ENCODE data around the gene ASB5.

Gene ASB5

DNA sequence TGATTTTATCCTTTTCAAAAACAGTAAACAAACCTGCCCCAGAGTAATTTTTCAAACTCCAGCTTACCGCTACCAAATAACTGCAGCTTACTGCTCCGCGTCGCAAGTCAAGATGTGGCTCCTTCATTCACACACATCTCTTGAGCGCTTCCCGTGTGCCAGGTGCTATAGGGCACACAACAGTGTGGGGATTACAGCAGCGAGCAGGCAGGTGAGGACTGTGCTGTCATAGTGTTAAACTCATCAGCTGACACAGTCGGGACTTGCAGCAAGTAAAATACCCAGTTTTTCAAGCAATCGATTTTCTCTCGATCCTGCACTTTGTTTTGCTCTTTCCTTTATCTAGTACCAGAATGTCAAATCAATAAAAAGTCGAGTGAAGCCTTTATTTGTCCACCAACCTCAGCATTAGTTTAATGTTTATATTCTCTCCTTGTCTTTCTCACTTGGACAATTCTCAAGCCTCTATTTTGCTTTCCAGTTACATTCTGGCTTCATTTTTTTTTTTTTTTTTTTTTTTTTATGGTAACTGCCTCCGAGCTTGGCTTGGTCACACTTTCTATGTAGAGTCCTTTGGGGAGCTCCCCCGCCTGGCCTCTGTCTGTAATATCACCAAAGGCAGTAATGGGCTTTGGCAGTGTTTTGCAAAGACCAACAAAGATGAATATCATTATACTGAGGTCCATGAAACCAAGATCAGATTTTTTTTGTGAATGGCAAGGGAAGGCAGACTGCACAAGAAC, 8.3 kb upstream of the ASB5 start:
- DNase-seq: no peak

DNA sequence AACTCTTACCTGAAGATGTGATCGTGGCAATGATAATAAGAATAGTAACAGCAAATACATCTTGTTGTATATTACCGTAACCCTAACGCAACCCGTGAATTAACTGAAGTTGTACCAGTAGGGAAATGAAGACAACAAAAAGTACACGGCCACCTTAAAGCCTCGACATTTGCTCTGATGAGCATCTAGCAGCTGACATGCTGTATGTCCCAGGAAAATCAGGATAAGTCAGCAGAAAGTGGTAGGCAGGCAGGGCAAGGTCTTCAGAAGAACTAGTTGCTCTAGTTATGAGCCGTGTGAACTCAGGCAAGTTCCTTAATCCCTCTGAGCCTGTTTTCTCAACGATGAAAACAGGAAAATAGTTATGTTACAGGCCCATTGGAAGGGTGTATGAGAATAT, 7.7 kb upstream of the ASB5 start:
- DNase-seq: no peak

DNA sequence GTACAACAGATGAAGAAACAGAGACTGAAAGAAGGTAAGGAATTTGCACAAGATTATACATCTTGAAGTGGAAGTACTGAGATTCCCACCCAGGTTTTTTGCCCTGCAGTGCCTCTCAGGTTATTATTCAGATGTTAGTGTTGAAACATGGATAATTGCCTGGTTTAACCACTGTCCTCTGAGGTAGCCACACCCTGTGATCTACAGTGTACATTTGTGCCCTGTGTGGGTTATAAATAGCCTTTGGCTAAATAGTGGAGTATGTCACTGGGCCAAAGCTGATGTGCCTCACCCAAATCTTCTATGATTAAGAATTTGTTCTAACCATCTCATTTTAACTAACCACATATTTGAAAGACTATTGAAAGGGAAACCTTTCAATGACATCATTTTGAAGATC, 5.4 kb upstream of the ASB5 start:
- no peak for DNase-seq

DNA sequence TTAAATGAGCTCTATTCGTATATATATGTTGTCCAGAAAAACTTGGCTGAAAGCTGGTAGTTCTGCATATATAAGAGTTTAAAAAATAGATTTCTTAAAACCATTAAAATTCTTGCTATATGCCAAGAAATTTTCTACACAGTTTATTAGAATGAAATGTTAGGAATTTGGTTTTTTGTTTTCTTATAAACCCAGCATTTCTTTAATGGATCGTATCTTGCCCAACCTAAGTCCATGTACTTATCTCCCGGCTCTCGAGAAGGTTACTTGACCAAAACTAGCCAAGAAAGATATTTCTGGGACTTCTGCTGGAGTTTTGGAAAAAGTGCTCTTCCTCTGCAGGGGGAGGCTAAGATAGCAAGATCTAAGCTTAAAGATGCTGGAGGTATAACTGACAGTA, 4.7 kb upstream of the ASB5 start:
- DNase-seq: no peak

DNA sequence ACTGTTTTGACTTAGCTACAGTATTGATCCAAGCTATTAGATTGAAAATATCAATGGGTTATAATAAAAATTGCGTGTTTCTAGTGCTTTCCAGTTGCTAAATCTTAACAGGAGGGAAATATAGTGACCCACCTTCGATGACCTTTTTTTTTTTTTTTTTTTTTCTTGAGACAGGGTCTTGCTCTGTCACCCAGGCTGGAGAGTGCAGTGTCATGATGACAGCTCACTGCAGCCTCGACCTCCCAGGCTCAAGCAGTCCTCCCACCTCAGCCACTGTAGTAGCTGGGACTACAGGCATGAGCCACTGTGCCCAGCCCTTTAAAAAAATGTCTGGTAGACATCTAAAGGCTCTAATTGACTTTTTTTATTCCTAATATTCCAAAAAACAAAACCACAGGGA, 3.8 kb upstream of the ASB5 start:
- DNase-seq: no peak

DNA sequence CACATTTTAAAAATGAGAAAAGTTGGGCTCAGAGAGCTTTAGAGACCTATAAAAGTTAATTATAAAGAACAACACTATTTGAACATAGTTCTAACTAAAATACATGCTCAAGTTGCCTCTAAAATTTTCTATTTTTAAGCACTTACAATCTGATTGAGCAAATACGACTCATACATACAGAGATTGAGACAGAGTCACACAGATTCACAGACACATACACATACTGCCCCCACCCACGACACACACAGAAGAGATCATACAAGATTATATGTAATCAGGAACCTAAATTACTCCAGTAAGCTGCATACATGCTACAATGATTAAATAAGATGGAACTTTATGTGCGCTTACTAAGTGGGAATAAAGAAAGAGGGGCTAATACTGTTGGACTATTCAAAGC, 2.7 kb upstream of the ASB5 start:
- no peak for DNase-seq

DNA sequence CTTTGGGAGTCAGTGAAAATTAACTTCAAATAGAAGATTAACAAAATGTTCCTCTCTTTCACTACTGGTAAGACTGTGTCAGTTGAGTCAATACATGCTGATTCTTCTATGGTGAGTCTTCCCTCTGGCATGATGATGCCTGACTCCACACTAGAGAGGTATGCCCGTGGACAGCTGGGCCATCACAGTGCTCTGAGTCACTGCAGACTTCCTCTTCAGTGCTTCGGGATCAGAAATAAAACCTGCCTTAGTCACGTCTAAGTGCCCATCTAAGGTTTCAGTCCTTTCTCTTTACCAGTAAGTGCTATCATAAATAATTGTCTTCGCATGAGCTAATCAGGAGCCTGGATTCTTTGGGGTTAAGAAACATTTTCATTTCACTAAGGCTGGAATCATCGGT, 1.6 kb upstream of the ASB5 start:
- DNase-seq: no peak

DNA sequence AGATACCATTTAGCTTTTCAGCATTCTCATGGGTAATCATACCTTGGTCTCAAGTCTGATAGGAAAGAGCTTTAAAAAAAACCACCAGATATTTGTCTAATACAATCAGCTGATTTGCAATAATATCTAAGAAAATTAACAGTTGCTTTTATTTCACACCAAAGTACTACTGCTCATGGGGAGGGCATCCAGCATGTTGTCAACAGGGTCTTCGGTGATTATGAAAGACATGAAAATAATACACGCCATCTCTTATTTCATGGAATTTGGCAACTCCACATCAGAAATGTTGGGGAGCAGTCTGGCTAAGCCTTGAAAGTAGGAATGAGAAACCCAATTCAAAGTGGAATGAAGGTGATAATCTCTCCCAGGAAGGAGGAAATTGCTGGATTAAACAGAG, 3.0 kb downstream of the ASB5 start:
- no peak for DNase-seq

DNA sequence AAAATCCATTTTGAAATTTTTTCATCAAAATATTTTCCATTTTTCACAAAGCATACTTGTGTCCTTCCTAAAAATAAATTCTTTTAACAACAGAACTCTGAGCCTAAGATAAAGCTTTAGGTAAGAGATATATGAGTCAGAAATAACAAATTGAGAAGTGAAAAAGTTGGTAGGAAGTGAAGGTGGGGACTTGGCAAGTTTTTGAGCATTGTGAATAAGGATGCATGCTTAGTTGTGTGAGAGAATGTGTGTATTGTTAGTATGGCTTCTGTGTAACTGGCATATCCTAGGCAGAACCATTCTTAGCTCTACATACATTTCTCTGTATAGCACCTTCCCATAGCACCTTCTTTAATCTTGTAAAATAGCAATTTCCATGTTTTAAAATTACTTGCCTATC, 6.8 kb downstream of the ASB5 start:
- DNase-seq: no peak

DNA sequence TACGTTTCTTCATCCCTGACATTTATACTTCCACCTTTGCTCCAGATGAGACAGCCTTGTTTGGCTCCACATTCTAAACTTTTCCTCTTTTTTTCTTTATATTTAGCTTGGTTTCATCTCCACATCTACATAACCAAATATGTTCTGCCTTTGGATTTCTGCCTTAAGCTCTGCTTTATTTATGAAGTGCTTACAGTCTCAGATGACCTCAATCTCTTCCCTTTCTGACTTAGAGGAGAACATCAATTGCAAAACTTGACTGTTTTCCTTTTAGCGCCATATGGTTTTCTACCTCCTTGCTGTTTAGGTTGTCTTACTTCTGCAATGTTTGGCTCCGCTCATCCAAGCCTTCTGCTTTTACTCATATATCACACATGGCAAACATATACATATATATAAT, 7.5 kb downstream of the ASB5 start:
- no peak for DNase-seq

DNA sequence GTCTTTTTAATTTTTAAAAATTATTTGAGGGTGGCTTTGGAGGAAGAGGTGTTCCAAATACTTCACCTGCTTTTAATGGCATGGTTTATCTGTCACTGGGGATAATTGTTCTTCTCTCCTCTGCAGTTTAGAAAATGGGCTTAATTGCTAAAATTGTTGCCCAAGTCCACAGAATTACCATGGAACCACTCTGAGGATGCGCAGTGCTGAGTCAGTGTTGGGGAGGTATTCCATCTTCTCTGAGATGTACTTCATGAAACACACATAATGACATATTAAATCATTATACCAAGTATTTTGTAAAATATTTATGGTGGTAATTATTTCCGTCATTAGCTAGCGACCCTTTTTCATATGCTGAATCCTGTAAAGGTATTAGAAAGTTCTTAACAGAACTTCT, 8.0 kb downstream of the ASB5 start:
- no peak for DNase-seq

DNA sequence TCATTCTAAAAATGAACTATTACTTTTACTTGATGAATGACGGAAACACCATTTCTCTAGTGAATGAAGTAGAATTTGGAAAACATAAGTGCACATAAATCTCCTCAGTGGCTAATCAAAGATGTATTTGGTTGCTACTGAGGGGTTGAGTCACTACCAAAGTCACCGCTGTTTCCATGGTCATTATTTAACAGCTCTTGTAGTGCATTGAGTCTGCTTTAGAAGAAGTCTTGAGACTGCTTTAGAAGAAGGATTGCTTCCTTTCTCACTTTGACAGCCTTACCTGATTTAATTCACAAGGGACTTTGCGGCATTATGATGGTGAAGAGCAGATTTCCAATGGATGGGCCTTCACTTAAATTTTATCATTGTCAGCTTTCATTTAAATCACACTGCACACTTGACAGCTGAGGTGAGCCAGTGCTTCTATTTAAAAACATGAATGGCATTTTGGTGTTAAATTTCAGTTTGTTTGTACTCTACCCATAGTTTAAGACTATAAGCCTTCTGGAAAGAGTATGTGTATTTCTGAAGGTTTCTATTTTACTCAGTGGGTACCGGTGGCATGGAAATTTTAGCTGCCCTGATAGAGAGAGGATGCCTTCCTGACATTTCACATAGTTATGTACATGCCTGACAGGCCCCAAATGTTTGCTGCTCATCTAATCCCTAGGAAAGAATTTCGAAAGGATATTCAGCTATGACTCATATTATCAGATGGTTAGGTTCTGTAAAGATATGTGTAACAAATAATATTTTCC, 9.5 kb downstream of the ASB5 start:
- DNase-seq: no peak

DNA sequence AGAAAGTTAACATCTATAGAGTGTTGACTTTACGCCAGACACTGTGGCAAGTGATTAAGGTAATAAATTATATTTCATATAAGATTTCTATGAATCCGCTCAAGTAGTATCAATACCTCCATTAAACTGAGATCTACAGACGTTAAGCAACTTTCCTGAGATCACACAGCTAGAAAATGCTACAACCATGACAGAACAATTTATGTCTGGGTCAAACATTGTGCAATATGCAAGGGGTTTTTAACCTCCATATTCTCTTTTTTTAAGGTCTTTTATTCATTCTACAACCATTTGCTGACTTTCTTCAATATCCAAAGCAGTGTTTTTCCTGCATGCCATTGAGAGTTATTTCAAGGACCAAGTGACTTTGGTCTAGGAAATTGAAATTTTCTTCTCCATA, 10.9 kb downstream of the ASB5 start:
- no peak for DNase-seq

DNA sequence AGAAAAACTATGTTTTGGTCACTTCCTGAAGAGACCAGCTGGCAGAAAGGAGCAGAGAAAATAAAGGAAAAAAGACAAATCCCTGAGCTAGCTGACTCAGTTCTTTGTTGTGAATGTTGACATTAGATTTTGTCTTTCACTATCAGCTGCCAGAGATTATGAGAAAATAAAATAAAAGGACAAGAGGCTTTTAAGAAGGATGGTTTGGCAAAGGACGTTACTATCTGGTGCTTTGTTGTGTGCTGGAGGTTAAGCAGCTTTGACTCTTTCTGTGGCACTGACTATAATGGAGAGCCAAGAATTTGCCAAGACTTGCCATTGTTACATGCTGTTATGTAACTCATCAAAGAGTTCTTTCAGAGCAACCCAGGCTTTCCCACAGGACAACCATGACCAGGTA, 12.1 kb downstream of the ASB5 start:
- DNase-seq: no peak

DNA sequence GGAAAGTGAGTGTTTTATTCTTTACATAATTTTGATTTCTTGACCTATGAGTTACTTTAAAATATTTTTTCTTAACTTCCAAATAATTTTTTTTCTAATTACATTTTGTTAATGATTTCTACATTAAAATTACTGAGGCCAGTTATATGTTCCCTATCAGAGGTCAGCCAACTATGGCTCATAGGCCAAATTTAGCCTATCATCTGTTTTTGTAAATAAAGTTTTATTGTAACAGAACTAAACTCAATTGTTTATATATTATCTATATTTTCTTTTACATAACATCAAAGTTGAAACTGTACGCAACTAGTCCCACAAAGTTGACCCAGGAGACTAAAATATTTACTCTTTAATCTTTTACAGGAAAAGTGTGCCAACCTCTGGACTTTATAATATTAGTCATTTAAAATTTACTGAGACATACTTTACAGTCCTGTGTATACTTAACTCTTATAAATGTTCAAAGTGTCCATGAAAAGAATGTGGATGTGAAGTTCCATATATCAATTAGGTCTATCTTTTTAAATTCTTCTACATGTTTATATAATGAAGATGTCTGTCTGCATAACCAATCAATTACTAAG, 26.2 kb downstream of the ASB5 start:
- DNase-seq: no peak

DNA sequence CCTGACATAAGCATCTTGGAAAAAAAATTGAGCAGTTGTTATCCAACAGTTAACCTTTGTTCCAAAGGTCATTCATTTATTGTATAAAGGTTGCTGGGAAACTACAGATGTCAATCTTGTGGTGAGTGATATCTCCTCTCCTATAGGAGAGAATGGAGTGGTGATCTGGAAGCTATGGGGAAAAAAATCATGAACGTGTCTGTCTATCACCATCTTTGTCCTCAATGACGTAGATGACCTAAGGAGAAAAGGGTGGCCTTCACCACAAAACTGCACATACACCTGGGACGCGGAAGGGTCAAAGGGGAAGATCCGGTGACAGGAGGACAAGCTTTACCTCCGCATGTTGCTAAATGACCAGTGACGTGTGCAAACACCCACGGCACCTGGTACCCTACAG, 27.3 kb downstream of the ASB5 start:
- DNase-seq: no peak

DNA sequence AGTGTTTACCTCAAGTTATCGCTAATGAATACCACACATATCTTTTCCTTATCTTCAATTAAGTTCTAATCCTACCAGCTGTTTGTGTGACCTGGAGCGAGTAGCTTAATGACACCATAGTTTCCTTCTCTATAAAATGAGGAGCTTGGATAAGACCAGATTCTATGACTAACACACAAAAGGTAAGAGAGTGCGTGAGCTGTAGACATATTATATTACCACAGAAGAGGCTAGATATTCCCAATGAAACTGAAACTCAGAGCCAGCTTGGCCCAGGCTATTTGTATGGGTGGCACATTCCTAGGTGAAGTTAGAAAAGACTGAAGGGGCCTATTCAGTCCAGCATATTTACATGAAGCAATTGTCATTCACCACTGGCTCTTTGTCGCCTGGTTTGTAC, 30.2 kb downstream of the ASB5 start:
- DNase-seq: no peak

DNA sequence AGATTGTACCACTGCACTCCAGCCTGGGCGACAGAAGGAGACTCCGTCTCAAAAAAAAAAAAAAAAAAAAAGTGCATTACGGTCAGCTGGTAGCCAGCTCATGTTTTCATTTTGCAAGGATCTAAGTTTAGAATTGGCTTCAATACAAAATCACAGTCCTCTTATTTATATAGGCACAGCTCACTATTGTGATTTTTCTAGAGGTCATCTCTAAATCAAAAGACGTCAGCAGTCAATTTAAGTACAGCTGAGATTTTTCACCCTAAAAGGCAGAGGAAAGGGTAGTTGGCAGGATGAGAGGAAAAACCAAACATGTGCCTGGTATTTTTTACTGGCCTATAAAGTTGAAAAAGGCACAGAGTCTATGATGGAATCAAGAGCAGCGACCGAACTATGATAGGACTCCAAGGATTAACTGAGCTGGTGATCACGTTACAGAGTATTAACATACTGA, 30.8 kb downstream of the ASB5 start:
- DNase-seq: no peak

DNA sequence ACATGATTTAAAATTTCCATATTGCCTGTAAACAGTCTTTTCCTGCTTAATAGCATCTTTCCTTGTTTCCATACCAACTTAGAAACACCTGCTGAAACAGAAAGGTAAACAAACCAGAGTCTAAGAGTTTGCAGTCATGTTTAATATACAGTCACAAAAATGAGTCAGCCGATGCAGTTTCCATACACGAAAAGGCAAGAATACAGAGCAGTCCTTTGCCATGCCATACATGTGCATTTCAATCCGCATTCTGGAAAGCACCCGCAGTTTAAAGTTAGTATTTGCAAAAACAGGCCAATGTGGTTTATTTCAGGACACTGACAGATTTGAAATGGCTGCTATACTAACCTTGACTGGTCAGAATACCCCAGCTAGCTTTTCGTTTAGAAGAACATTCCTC, 32.1 kb downstream of the ASB5 start:
- DNase-seq: no peak

DNA sequence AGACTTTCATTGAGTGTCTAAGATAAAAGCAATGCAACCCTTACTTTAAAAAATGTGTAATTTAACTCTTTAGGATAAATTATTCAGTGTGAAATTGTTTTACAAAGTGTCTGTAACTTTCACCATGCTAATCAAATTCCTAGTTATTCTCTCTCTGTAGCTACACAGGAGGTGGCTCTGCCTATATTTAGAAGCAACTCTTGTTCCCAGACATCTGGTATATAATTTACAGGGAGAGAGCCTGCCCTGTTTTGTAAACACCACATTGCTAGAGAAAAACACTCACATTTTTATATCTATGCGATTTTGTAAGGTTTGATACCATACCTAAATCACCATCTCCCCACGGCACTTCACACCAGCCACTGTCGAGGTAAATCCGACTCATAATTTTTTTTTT, 38.2 kb downstream of the ASB5 start:
- no peak for DNase-seq

DNA sequence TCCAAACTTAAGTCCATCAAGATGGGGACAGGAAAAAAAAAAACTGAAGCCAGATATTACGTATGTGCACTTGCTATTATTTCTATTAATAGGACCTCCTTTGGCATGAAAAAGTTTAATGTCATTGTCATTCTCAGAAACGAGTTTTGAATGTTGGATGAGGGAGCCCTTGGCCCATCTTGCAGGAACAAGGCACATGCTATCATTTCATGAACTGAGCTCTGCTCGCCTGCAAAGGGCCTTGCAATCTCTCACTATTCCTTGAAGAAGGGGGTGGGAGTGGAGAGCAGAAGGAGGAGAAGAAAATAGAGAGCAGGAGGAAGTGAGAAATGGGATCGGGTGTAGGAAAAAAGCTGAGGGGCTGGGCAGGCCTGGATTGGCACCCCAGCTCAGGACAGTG, 39.4 kb downstream of the ASB5 start:
- no peak for DNase-seq

DNA sequence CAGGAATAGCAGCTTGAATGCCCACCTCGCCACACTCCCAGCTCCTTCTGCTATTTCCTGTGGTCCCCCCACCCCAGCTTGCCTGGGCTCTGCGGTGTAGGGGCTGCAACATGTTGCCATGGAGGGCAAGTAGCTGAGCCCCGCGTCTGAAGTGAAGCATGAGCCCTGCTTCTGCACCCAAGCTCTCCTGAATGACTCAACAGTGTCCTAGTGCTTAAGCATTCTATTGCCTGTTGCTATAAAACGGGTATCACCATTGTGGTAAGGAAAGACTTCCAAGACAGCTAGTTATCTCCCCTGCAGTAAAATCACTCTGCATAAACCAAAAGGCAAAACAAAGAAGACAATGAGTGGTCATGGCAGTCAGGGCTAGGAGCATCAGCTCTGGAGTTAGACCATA, 42.3 kb downstream of the ASB5 start:
- no peak for DNase-seq

DNA sequence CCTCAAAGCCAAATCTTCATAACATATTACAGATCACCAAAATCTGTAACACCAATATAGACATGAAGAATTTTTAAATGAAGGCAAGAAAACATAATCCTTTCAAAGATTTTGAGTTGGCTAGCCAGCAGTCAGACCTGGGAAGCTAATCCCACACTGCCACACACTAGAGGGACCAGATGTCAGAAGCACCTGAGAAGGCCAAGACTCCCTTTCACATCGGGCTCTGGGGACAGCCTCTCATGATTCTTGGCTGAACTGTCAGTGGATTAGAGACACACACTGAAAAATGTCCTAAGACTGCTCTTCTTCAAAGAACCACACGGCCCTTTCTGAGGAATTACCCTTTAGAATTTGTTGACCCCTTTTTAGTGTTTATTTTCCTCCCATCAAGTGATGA, 45.5 kb downstream of the ASB5 start:
- no peak for DNase-seq

DNA sequence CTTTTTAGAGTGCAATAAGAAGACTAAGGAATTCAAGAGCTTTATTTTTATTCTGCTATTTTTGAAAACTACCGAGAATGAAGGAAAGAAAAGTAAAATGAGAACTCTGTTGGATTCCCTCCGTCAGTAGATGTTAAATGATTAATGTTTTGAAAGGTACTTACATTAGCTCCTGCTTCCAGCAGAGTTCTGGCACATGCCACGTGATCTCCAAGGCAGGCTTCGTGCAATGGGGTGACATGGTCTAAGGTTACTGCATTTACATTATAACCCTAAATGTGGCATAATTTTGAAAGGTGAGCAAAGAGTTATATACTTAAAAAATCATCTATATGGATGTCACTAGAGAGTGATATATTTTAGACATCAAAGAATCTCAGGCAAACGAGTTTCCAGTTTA, 46.9 kb downstream of the ASB5 start:
- no peak for DNase-seq

DNA sequence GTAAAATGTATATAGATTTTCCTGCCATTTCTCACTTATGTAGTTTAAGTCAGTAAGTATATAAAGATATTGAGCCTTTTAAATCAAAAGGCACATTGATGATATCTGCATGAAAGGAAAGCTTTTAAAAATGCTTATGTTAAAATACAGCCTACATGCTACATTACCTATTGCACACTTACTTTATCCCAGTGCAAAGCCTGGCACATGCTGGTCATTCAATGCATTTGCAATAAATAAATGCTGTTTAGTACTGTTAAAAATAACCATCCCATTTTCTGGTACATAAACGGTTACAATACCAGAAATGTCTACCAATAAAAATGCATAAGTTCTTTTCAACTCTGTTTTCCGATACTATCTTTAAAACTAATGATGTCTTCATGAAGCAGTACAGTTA, 51.5 kb downstream of the ASB5 start:
- no peak for DNase-seq

Data from NCI-H1930 (cell line).